NCI-H446 treated with DMSO at 0.1 percent for 48 hours (cell line): ENCODE measurements around the gene MYO6.
"Not testable (repeated sequence)": the region's sequence is repeated elsewhere in the genome, so short reads cannot be mapped to it uniquely, and the experiment has no call there.

Experiments
- DNase-seq: peaks from one replicate; lab custom pipeline; 2025; lab: John Stamatoyannopoulos, UW

The MYO6 gene

DNA sequence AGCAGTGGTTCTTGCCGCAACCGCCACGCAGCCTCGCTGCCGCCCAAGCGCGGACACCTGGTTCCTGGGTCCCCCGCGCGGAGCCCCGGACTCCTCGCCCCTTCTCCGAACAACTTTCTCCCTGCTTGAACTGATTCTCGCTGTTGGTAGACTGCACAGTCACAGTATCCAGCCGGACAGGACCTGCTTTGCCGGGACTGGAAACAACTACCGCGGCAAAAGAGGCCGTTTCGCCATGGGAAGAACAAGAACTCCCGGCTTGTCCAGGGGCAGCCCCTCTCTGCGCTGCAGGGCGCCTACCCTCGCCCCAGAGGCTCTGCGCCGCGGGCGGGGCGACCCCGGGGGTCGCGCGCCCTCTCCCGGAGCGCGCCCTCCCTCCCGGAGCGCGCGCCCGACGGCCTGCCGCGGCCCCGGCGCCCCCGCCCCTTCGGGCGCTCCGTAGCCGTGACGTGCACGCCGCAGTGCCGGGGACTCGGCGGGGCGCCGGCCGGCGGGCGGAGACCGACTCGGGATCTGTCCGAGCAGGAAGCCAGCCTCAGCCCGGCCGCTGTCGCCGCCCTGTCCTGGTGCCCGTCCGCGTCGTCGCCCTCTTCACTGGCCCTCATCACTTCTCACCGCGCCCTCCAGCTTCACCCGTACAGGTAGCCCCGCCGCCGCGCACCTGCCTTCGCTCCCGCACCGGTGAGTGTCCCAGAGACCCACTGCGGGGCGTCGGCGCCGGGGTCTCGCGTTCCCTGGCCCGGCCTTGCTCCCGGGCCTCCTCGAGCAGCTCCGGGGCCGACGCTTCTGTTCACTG, at the start of gene MYO6:
Gene MYO6, plus strand, starts transcription at position 497 of the 796 bp plus-strand sequence. CDS start 68,309 bp downstream, outside the sequence.
- DNase-seq: no peak

DNA sequence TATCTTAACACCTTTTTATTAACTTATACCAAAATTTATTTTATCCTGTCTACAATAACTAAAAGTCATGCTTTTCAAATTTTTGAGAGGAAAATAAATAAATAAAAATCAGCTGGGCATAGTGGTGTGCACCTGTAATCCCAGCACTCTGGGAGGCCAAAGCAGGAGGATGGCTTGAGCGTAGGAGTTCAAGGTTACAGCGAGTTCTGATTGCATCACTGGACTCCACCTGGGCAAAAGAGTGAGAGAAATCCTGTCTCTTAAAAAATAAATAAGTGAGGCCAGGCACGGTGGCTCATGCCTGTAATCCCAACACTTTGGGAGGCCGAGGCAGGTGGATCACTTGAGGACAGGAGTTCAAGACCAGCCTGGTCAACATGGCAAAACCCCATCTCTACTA, 40.7 kb upstream of the MYO6 start:
- not testable (repeated sequence) for DNase-seq

DNA sequence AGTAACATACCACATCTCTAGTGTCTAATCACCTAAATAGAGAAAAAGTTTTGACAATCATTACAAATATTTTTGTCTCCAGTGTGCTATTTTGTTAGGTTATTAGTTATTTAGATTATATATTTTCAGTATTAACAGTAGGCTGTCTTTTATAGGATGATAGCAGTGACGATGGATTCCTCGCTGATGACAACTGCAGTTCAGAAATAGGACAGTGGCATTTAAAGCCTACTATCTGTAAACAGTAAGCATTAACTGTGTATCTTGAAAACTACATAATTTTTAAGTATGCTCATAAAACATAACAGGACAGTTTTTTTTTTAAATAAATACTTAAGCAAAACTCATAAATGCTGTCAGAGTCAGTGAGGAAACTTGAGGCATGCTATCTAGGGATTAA, 37.9 kb upstream of the MYO6 start:
- DNase-seq: no peak

DNA sequence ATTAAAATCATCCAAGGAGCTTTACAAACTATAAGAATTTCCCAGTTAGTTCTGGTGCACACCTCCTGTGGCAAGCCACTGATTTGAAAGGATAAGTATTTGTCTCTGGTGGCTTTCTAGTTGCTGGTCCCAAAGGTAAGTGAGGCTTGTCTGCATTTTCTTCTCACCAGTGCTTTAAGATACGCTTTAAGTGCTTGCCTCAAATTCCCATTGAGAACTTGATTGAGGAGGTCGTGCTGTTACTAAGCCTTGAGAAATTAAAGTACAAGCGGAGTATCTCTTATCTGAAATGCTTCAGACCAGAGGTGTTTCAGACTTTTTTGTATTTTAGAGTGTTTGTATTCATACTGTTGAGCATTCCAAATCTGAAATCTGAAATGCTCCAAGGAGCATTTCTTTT, 29.9 kb upstream of the MYO6 start:
- no peak for DNase-seq

DNA sequence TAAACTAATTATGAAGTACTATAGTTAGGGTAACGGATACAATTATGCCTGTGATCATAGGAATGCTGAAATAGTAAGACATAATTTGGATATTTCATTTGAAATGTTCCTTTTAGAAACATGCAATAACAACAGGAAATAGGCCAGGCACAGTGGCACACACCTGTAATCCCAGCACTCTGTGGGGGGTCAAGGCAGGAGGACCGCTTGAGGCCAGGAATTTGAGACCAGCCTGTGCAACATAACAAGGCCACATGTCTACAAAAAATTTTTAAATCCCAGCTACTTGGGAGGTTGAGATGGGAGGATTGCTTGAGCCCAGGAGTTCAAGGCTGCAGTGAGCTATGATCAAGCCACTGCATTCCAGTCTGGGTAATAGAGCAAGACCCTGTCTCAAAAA, 25.7 kb upstream of the MYO6 start:
- no peak for DNase-seq

DNA sequence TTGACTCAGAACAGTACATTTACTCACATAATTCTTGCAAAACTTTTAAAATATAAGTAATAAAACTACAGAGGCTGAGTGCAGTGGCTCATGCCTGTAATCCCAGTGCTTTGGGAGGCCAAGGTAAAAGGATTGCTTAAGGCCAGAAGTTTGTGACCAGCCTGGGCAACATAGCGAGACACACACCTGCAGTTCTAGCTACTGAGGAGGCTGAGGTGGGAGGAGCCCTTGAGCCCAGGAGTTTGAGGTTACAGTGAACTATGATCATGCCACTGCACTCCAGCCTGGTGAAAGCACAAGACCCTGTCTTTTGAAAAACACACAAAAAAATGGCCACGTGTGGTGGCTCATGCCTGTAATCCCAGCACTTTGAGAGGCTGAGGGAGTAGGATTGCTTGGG, 21.8 kb upstream of the MYO6 start:
- DNase-seq: no peak

- not testable (repeated sequence) for DNase-seq
Measured at GRCh38 chr6:75731029-75731428, 18.0 kb upstream of the MYO6 start.

GRCh38 chr6:75735491-75736186, 13.4 kb upstream of the MYO6 start:
- DNase-seq: no peak

DNA sequence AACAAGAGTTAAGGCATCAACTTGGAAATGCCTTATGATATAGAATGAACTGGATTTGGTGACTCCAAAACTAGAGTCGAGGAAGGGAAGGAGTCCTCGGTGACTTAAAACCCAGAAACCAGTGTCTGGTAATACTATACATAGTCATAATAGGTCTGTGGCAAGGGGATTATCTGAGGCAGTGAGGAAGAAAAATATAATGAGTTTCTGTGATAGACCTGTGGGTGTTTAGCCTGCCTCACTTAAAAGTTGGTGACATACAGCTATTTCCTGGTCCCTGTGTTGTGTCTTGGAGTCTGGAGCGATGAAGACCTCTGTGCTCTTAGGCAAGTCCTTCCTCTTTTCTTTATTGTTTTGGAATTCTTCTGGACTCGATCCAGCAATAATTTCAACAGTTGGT, 5.1 kb upstream of the MYO6 start:
- no peak for DNase-seq

GRCh38 chr6:75745404-75745803, 3.6 kb upstream of the MYO6 start:
- no peak for DNase-seq

DNA sequence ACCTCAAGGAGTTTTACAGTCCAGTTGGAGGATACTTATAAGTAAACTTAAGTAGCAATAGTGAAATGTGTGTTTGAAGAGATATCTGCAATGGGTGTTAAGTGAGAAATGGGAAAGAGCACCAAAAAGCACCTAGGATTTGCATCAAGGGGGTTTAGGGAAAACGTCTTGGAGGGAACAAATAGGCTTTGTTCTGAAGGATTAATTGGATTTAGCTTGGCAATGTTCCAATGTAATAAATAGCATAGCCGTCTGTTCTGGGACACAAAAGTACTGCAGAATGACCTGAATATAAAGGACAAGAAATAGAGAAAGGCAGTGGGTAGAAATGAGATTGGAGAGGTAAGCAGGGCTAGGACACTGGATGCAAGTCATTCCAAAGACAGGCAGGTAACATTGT, 2.8 kb upstream of the MYO6 start:
- DNase-seq: no peak

DNA sequence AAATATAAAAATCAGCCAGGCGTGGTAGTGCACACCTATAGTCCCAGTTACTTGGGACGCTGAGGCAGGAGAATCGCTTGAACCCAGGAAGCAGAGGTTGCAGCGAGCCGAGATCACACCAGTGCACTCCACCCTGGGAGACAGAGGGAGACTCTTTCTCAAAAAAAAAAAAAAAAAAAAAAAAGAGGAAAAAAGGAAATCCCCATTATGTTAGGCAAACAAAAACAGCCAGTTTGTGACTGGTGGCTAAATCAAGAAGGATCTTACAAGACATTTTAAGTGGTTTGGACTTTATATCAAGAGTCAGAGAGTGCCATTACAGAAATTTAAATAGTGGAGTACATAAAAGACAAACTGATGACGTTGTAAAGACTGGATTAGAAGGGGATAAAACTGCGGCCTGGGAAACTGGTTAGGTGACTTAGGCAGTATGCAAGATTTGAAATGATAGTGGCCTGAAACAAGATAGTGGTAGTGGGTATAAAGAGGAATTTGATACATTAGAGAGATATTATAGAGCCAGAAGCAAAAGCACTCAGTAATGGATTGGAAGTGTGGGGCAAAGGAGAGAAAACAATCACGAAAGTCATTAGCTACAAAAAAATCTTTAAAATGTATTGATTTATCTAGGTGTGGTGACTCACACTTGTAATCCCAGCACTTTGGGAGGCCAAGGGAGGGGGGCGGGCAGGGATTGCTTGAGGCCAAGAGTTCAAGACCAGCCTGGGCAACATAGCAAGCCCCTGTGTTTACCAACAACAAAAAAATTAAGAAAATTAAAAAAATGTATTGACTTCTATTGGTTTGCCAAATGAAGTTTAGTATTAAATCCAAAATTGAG, 1.7 kb upstream of the MYO6 start:
- DNase-seq: no peak

- no peak for DNase-seq
Measured at GRCh38 chr6:75748003-75748742, 866 bp upstream of the MYO6 start.

DNA sequence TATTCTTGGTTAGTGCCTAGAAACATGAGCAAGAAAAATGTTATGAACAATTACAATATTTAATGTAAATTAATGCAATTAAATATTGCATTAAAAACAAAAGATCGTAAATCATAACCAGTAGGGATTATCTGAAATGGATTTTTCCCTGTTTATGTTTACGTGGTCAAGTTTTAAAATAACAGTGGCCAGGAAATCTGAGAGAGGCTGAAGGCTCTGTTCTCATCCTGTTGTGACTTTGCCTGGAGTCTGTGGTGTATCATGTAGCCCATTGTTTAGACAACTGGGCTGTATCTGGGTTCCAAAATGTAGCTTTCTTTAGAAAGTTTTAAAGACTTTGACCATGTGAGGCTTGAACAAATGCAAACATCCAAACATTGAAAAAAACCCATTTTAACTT, 2.4 kb downstream of the MYO6 start:
- DNase-seq: no peak

DNA sequence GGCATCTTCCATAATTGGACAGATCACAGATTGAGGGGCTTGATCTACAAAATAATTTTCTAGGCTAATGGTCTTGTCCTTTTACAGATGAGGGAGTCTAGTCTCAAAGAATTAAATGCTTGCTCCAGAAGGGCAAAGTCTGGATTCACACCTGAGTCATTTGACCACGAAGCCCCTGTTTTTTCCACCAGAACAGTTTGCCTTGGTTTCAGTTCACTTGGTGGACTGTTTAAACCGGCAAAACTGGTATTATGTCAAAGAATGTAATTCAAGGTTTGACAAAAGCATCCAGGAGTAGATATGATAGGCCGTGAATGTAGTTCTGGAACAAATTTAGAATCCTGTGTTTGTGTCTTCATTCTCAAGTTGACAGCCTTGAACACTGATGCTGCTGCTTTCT, 3.3 kb downstream of the MYO6 start:
- no peak for DNase-seq

GRCh38 chr6:75755704-75756103, 6.7 kb downstream of the MYO6 start:
- no peak for DNase-seq

GRCh38 chr6:75757295-75757694, 8.3 kb downstream of the MYO6 start:
- DNase-seq: no peak

DNA sequence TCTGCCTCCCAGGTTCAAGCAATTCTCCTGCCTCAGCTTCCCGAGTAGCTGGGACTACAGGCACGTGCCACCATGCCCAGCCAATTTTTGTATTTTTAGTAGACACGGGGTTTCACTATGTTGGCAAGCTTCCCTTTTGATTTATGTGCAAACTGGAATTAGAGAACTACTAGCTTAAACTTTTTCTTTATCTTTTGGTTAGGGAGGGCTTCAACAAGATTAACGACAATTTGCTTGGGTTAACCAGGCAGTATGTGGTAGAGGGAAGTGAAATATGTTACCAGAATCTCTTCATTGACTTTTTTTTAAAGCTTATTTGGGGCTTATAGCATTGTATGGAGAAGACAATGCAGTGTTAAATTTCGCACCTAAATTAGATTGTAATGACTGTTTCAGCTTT, 9.0 kb downstream of the MYO6 start:
- no peak for DNase-seq

GRCh38 chr6:75759207-75759606, 10.2 kb downstream of the MYO6 start:
- no peak for DNase-seq

GRCh38 chr6:75760320-75760719, 11.3 kb downstream of the MYO6 start:
- DNase-seq: no peak

- DNase-seq: no peak
Measured at GRCh38 chr6:75761489-75761888, 12.4 kb downstream of the MYO6 start.

- DNase-seq: no peak
Measured at GRCh38 chr6:75762063-75762462, 13.0 kb downstream of the MYO6 start.
